Activated CD8-positive, alpha-beta T cell treated with anti-CD3 and anti-CD28 coated beads for 36 hours (primary cell): ENCODE data around the gene SLC27A3. TPM values are rescaled to one million over a fixed set of nuclear protein-coding genes. Genes with fewer than 3 reads are reported as not detected.

Experiments
- ATAC-seq: fragments of 200-7000 bp; cut with Tn5 transposase; one replicate; pipeline ENCODE4 v1.10.0; 2021; ENCODE audit warnings: mild to moderate bottlenecking, moderate library complexity
- CTCF ChIA-PET: fragments of 350-600 bp; sonication (Branson Sonifier 250); formaldehyde crosslinking; loops from one replicate; lab custom pipeline; 2021; ENCODE audit warnings: antibody characterized with exemption; lab: Charles Lee
- POLR2A ChIA-PET: fragments of 350-600 bp; sonication (Branson Sonifier 250); formaldehyde crosslinking; loops from one replicate; lab custom pipeline; 2021; ENCODE audit warnings: antibody characterized with exemption; lab: Charles Lee
- DNase-seq: peaks from one replicate; pipeline ENCODE4 v3.0.0-alpha.2; 2020
- H3K27ac Mint-ChIP-seq: one replicate; pipeline ENCODE4 v1.8.0; 2021; ENCODE audit warnings: mild to moderate bottlenecking, mixed read lengths
- H3K27me3 Mint-ChIP-seq: one replicate; pipeline ENCODE4 v1.8.0; 2021; ENCODE audit warnings: mixed read lengths
- H3K36me3 Mint-ChIP-seq: one replicate; pipeline ENCODE4 v1.8.0; 2021; ENCODE audit warnings: low read depth, mixed read lengths
- H3K4me1 Mint-ChIP-seq: one replicate; pipeline ENCODE4 v1.8.0; 2021; ENCODE audit warnings: low read depth, mixed read lengths
- H3K4me3 Mint-ChIP-seq: one replicate; pipeline ENCODE4 v1.8.0; 2021; ENCODE audit warnings: mild to moderate bottlenecking, moderate library complexity, mixed read lengths
- H3K9me3 Mint-ChIP-seq: one replicate; pipeline ENCODE4 v1.8.0; 2021; ENCODE audit warnings: mixed read lengths
- intact Hi-C: fragments of 100-400 bp; cut with micrococcal nuclease; formaldehyde crosslinking; loops from one replicate; pipeline ENCODE4 v1.10.0; 2022
- total RNA-seq, 2 experiments: library from RNA; stranded (reverse); gene quantifications; one replicate each; pipeline ENCODE4 v1.2.3, GENCODE V29; 2021
- TF ChIP-seq, protein P1 (sequence below): fragments of 200-600 bp; IDR thresholded peaks from one replicate; pipeline ENCODE4 v1.8.0; 2022; ENCODE audit warnings: antibody characterized with exemption, mild to moderate bottlenecking

SLC27A3 gene
- total RNA-seq, 2 experiments from 2014 or later: 7.2 to 10.0 TPM

DNA sequence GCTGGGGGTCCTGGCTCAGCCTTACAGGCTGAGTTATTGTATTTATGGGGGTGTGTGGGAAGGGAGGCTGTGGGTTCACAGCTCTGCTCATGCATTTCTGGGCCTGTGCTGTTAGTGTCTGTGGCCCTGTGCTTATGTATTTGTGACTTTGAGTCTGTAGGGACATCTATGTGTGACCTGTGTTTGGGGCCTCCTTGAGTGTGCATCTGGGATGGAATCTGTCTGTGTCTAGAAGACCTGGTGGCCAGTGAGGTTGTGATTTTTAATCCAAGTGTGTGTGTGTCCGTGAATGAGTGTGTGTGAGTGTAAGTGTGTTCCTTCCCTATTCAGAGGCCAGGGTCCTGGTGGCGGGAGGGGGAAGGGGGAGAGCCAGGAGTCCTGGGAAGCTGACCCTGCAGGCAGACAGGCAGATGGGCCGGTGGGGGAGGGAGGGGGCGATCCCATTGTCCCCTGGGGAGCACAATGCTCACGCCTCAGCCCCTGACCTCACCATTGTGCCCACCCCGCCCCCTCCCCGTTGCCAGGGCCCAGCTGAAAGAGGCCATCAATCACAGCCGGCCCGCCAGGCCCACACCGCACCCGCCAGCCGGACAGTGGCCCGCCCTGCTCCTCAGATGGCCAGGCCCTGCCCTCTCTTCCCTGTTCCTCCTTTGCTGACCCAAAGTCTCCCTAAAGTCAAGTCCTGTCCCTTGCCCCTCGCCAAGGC, 19.6 kb downstream of the SLC27A3 start:
- Mint-ChIP-seq H3K4me3 (no peak overlapping the region), H3K36me3 (no peaks in the 10 kb centered on the region), H3K9me3 (no peaks in the 10 kb centered on the region), H3K27me3 (no peaks in the 10 kb centered on the region), H3K4me1 (peaks cover 31% of the 10 kb centered on the region), H3K27ac (peak overlapping the region; percentile 25)
- no peak for ATAC-seq
- intact Hi-C loops: no loop called here
- ChIA-PET POLR2A (interaction anchor here (0.6 kb wide), 1 partner anchor 11 kb away, joined by 3 read pairs; no protein-coding TSS in a partner anchor), CTCF (interaction anchor here (1.3 to 3.2 kb wide), 2 partner anchors 183 to 192 kb away, joined by 3 to 10 read pairs; partner anchors contain the start of gene RAB13)
- TF ChIP-seq, protein P1, sequence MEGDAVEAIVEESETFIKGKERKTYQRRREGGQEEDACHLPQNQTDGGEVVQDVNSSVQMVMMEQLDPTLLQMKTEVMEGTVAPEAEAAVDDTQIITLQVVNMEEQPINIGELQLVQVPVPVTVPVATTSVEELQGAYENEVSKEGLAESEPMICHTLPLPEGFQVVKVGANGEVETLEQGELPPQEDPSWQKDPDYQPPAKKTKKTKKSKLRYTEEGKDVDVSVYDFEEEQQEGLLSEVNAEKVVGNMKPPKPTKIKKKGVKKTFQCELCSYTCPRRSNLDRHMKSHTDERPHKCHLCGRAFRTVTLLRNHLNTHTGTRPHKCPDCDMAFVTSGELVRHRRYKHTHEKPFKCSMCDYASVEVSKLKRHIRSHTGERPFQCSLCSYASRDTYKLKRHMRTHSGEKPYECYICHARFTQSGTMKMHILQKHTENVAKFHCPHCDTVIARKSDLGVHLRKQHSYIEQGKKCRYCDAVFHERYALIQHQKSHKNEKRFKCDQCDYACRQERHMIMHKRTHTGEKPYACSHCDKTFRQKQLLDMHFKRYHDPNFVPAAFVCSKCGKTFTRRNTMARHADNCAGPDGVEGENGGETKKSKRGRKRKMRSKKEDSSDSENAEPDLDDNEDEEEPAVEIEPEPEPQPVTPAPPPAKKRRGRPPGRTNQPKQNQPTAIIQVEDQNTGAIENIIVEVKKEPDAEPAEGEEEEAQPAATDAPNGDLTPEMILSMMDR: no peak
- DNase-seq: no peak

DNA sequence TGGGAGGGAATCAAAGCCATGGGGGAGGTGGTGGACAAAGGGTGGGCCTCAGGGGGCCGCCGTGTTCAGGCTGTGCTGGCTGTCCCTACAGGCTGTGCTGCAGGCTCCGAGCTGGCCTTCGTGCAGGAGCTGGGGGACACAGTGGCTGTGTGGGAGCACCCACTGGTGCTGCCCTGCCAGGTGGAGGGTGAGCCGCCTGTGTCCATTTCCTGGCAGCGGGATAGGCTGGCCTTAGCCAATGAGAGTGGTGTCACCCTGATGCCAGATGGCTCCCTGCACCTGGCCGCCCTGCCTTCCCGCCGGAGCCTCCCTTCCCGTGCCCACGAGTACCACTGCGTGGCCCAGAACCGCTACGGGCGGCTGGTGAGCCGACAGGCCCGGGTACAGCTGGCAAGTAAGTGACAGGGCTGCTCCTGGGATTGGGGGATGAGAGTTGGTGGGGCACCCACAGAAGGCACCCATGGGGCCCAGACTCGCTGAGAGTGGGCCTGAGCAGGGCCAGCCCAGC, 20.2 kb downstream of the SLC27A3 start:
- ATAC-seq (no peak), DNase-seq (no peak)
- intact Hi-C loops: no loop called here
- Mint-ChIP-seq H3K4me1 (peaks cover 25% of the 10 kb centered on the region), H3K27ac (no peak overlapping the region), H3K9me3 (no peaks in the 10 kb centered on the region), H3K36me3 (no peaks in the 10 kb centered on the region), H3K4me3 (no peak overlapping the region), H3K27me3 (no peaks in the 10 kb centered on the region)
- CTCF ChIA-PET: interaction anchor here (4.8 kb wide), 1 partner anchor 191 kb away, joined by 37 read pairs; the partner anchor contains the start of gene RAB13
- TF ChIP-seq, protein P1: no peak
- POLR2A ChIA-PET: interaction anchor here (0.6 kb wide), 1 partner anchor 11 kb away, joined by 3 read pairs; no protein-coding TSS in a partner anchor

DNA sequence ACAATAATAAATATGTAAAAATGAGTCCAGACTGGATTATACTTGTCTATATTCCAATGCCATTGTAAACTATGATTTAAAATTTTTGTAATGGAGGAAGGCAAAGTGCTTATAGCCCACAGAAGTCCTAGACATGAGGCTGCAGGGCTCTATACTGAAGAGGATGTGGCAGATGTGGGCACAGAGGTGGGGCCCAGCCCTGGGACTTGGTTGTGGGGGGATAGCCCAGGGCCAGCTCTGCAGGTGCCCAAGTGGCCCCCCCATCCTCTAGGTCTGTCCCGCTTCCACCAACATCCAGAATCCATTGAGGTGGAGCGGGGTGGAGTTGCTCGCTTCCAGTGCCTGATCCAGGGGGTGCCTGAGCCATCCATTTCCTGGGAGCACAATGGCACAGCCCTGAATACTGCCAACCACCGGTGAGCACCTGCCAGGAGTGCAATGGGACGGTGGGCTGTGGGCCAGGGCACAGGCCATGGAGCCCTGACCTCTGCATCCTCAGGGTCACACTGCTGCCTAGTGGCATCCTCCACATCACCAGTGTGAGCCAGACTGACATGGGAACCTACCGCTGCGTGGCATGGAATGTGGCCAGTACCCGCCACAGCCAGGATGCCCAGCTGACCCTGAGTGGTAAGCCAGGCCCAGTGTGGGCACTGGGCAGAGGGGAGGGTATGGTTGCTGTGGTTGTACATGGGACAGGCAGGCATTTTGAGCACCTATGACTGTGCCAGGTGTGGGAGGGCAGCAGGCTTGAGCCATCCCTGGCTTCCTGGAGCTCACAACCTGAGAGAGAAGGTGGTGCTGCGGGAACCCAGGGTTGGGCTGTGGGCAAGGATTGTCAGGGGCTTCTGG, 21.0 kb downstream of the SLC27A3 start:
- Mint-ChIP-seq H3K4me3 (no peak overlapping the region), H3K4me1 (peaks cover 20% of the 10 kb centered on the region), H3K27ac (no peak overlapping the region), H3K36me3 (no peaks in the 10 kb centered on the region), H3K27me3 (no peaks in the 10 kb centered on the region), H3K9me3 (no peaks in the 10 kb centered on the region)
- ATAC-seq (no peak), DNase-seq (peak; percentile 29)
- ChIA-PET CTCF (interaction anchor here (0.7 to 4.8 kb wide), 15 partner anchors 11 to 198 kb away, joined by 3 to 37 read pairs (median 4); partner anchors contain the start of genes CREB3L4, DENND4B, JTB and RAB13), POLR2A (interaction anchor here (0.7 to 1.8 kb wide), 5 partner anchors 70 to 190 kb away, joined by 3 to 10 read pairs (median 3); partner anchors contain the start of gene RAB13)
- intact Hi-C loops: no loop called here
- TF ChIP-seq, protein P1: no peak

DNA sequence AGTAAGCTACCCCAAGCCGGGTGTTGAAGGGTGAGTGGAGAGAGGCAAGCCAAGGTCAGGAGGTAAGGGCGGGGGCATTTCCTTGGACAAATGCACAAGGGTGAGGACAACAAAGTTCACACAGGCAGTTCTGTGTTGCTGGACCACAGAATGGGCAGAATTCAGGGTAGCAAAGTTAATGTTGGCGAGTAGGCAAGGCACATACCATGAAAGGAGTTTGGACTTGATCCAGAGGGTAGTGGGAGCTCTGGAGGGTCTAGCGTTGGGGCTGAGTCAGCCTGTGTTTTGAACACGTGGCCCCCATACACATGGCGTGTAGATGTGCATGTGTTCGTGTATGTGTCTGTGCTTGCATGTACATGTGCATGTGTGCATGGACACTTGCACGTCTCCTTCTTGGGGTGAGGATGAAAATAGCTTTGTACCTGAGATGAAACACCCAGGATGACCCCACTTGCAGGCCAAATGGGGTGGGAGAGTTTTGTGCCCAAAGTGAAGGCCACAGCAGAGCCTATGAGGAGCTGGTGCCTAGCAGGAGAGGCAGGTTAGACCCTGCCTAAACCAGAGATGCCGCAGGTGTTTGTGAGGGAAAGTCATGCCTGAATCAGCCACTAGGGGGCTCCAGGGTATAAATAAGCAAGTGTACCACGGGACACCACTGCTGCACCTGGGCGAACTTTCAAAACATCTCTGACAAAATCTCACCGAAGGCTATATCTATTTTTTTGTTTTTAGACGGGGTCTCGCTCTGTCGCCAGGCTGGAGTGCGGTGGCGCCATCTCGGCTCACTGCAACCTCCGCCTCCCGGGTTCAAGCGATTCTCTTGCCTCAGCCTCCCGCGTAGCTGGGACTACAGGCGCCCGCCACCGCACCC, 21.8 kb downstream of the SLC27A3 start:
- POLR2A ChIA-PET: interaction anchor here (0.7 to 2.3 kb wide), 6 partner anchors 69 to 193 kb away, joined by 3 to 10 read pairs (median 4); partner anchors contain the start of gene RAB13

More for the DNA sequence above, 21.8 kb downstream of the SLC27A3 start:
- Mint-ChIP-seq H3K9me3 (no peaks in the 10 kb centered on the region), H3K4me3 (no peak overlapping the region), H3K36me3 (no peaks in the 10 kb centered on the region), H3K27ac (no peak overlapping the region), H3K4me1 (peaks cover 11% of the 10 kb centered on the region), H3K27me3 (no peaks in the 10 kb centered on the region)
- intact Hi-C loops: no loop called here
- CTCF ChIA-PET: interaction anchor here (0.6 to 4.8 kb wide), 24 partner anchors 10 to 197 kb away, joined by 3 to 37 read pairs (median 4); partner anchors contain the start of genes CREB3L4, DENND4B, JTB and RAB13
- ATAC-seq: peak; percentile 90
- peak; percentile 97 for DNase-seq
- TF ChIP-seq, protein P1: peak; percentile 83
